PC-9 (cell line): ENCODE measurements around the gene ZACN.

Experiments used
- EZH2 ChIP-seq: fragments of 200-600 bp; sonication (generic); IDR thresholded peaks from 2 replicates; pipeline ENCODE4 v1.8.0; 2017; ENCODE audit warnings: antibody characterized with exemption, low read depth
- TF ChIP-seq, protein P1 (sequence below): fragments of 200-600 bp; sonication (generic); conservative IDR thresholded peaks from 2 replicates; pipeline ENCODE4 v1.6.1; 2017; ENCODE audit warnings: mixed run types, antibody characterized with exemption, mild to moderate bottlenecking, moderate library complexity

DNA sequence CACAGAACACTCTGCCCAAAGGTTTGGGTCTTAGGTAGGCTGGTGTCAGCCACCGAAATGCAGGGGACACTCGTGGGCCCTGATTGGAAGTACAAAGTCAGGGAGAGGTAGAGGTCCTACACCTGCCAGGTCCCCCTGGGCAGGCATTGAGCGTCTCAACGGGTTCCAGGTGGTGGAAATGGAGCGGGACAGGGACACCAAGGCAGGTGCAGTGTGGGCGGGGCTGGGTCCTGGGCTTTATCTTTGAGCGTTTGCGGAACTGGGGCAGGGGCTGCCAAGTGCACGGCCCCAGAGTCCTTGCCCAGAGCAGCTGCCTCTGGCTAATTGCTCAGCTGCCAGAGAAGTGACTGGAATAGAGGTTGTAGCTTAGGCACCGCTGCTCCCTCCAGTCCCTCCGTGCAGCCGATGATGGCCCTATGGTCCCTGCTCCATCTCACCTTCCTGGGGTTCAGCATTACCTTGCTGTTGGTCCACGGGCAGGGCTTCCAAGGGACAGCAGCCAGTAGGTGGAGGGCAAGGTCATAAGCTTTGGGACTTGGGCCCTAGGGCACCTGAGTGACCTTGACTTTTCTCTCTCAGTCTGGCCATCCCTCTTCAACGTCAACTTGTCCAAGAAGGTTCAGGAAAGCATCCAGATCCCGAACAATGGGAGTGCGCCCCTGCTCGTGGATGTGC lies at the start of gene ZACN:
- TF ChIP-seq EZH2, result no peak
- TF ChIP-seq, protein P1, sequence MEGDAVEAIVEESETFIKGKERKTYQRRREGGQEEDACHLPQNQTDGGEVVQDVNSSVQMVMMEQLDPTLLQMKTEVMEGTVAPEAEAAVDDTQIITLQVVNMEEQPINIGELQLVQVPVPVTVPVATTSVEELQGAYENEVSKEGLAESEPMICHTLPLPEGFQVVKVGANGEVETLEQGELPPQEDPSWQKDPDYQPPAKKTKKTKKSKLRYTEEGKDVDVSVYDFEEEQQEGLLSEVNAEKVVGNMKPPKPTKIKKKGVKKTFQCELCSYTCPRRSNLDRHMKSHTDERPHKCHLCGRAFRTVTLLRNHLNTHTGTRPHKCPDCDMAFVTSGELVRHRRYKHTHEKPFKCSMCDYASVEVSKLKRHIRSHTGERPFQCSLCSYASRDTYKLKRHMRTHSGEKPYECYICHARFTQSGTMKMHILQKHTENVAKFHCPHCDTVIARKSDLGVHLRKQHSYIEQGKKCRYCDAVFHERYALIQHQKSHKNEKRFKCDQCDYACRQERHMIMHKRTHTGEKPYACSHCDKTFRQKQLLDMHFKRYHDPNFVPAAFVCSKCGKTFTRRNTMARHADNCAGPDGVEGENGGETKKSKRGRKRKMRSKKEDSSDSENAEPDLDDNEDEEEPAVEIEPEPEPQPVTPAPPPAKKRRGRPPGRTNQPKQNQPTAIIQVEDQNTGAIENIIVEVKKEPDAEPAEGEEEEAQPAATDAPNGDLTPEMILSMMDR, result no peak
